HL-60/S4 treated with phorbol 12-myristate 13-acetate at 8.2 ng/mL for 4 days and 3 days (cell line): ENCODE measurements around the gene PGAM2.
"Not testable (repeated sequence)": the region's sequence is repeated elsewhere in the genome, so short reads cannot be mapped to it uniquely, and the experiment has no call there.

Experiments
- in situ Hi-C: fragments of 300-500 bp; cut with MboI; formaldehyde crosslinking; loops from 2 replicates; pipeline ENCODE4 v1.15.0; 2022; ENCODE audit warnings: low sequenced_read_pairs

The PGAM2 gene

DNA sequence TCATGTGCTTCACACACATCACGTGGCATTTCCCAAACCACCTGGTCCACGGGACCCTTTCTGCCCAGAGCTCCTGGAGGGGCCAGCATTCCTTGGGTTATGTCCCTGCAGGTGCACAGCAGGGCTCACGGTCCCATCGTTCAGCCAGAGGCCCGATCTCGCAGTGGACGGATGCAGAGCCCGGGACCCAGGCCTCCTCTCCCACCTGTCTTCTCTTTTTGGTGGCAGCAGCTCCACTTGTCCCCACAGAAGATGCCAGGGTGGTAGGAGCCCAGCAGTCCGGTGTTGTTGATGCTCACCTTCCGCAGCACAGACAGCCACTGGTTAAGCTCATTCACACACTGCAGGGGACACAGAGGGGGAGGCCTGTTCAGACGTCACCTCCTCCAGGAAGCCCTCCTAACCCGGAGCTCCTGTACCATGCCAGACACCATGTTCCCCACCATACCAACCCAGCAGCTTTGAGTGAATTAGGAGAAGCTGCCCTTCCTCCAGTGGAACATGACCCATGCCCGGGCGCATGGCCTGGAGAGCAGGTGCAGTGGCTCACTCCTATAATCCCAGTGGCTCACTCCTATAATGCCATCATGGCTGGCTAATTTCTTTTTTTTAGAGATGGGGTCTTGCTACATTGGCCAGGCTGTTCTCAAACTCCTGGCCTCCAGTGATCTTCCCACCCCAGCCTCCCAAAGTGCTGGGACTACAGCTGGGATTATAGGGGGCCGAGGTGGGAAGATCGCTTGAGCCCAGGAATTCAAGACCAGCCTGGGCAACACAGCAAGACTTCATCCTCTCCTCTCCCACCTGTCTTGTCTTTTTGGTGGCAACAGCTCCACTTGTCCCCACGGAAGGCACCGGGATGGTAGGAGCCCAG, 31.2 kb downstream of the PGAM2 start:
- in situ Hi-C loops, result not testable (repeated sequence)

GRCh38 chr7:44032031-44032430, 33.3 kb downstream of the PGAM2 start:
- in situ Hi-C loops, result not testable (repeated sequence)

GRCh38 chr7:44031319-44031718, 34.0 kb downstream of the PGAM2 start:
- in situ Hi-C loops, result not testable (repeated sequence)

- in situ Hi-C loops, result not testable (repeated sequence)
Observed at GRCh38 chr7:44030029-44030428, 35.3 kb downstream of the PGAM2 start.

DNA sequence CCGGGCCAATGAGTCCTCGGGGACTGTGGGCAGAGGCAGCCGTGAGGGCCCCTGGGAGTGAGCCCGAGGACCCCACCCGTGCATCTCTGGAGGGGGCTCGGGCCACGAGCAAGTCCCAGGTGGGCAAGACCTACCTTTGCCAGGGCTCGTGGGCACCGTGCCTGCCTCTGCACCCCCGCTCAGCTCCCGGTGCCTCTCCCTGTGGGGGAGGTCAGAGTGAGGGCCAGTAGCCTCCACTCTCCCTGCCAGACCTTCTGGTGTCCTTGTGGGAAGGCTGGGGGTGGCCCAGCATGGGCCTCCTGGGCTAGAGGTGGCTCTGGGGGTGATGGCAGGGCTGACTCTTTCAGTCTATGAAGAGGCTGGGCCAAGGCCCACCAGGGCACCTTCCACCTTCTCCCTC, 35.9 kb downstream of the PGAM2 start:
- in situ Hi-C loops, result not testable (repeated sequence)

DNA sequence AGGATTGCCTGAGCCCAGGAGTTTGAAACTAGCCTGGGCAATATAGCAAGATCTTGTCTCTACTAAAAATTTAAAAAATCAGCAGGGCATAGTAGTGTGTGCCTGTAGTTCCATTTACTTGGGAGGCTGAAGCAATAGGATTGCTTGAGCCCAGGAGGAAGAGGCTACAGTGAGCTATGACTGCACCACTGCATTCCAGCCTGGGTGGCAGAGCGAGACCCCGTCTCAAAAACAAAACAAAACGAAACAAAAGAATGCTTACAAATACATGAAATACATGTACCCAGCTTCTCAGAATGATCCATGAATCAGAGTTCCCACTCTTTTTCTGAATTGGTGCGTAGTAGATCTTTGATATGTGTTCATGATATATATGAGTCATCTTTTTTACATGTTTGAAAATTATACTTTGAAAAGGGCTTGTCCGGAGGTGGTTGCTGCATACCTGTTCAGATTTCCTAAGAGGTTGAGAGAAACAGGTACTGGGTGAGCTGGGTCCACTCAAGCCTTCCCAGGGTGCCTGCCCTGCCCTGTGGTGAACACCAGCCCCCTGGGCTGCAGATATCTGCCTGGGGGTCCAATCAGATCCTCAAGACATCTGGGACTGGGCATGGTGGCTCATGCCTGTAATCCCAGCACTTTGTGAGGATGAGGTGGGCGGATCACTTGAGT, 42.4 kb downstream of the PGAM2 start:
- in situ Hi-C loops, result not testable (repeated sequence)

DNA sequence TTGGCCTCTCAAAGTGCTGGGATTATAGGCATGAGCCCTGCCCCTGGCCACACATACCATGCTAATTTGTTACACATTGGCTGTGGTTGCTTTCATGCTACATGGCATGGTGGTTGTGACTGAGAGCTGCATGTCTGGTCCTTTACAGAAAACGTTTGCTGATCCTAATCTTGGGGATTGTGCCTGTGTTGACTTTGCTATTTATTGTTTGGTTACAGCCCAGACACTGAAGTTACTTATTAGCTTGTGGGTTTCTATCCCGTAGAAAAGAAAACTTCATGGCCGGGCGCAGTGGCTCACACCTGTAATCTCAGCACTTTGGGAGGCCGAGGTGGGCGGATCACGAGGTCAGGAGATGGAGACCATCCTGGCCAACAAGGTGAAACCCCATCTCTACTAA, 43.3 kb downstream of the PGAM2 start:
- in situ Hi-C loops, result not testable (repeated sequence)

DNA sequence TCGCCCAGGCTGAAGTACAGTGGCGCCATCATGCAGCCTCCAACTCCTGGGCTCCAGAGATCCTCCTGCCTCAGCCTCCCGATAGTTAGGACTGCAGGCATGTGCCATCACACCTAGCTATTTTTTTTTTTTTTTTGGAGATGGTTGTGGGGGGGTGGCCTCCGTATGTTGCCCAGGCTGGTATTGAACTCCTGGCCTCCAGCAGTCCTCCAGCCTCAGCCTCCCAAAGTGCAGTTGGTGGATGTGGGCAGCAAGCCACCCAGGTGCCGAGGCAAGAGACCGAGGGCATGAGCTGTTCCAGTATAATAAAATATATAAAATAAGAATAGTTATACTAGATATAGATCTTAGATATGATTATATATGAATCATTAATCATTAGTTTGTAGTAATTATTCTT, 45.5 kb downstream of the PGAM2 start:
- in situ Hi-C loops, result not testable (repeated sequence)

DNA sequence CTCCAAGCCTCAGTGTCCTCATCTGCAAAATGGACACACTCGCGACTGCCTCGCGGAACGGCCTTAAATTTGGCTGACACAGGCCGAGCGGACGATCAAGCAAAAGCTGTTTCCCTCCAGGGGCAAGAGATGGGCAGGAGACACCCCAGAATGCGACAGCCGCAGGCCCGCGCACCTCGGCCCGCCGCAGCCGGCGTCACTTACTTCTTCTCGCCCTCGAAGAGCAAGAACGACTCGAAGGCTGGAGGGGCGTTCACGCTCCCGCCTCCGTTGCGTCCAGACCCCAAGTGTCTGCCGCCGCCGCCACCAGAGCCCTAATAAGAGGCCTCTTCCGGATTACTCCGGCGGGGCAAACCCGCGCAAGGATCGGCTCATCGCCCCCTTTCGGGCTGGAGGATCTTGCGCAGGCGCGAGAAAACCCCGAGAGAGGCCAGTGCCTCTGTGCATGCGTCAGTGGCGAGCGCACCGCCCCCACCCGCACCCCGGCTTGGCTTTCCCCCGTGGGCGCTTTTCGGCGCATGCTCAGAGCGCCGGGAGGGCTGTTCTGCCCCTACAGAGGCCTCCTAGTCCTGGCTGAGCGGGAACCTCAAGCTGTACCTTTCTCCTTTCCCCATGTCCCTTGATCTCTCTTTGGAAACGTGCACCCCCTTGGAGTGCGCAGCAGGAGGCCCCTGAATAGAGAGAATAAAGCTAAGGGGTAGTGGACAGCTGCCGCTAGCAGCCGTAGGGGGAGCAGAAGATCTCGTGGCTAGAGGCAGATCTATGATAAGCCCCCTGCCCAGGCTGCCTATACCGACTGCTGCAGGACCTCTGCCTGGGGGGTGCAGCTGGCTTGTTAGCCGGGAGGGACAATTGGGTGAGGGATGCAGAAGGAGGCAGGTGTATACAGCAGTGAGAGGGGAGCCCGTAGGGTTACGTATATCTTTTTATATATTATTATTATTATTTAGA, 46.2 kb downstream of the PGAM2 start:
- in situ Hi-C loops, result not testable (repeated sequence)

DNA sequence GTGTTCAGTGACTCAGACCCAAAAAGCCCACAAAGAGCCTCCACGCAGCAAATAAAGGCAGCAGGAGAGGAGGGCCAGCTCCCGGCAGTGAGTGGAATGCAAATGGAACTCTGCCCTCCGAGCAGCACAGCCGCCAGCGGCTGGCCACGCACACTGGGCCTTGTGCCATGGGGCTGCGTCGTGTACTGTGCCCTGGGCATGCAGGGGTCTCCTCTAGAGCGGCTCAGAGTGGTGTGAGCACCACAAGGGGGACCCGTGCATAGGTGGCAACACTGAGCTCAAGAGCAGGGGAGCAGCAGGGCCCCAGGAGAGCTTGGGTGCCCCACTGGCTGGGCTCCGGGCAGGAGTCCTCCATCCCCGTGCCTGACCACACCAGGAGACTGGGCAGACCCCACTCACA, 50.3 kb downstream of the PGAM2 start:
- in situ Hi-C loops, result not testable (repeated sequence)
